HG03520 (cell line): ENCODE data around the gene OSTC.

Experiments used
- ATAC-seq: cut with Tn5 transposase; IDR thresholded peaks from one replicate; pipeline ENCODE4 v1.9.1; 2021; ENCODE audit warnings: mild to moderate bottlenecking, moderate library complexity; ENCODE audit not compliant: unreplicated experiment

Gene OSTC

GRCh38 chr4:108644237-108644636, 6.2 kb upstream of the OSTC start:
- no peak for ATAC-seq

- ATAC-seq: no peak
These were observed 3.7 kb upstream of the OSTC start for GRCh38 chr4:108646706-108647105.

- peak; percentile 5 for ATAC-seq
These were observed 562 bp upstream of the OSTC start for GRCh38 chr4:108649863-108650211.

- peak; percentile 29 for ATAC-seq
These were observed 804 bp downstream of the OSTC start for GRCh38 chr4:108651014-108651791.

- ATAC-seq: no peak
These were observed 12.2 kb downstream of the OSTC start for GRCh38 chr4:108662629-108663028.

GRCh38 chr4:108674356-108674977, 24.1 kb downstream of the OSTC start:
- ATAC-seq: no peak

GRCh38 chr4:108681321-108681809, 31.0 kb downstream of the OSTC start:
- ATAC-seq: no peak

GRCh38 chr4:108683479-108683878, 33.1 kb downstream of the OSTC start:
- no peak for ATAC-seq

- no peak for ATAC-seq
These were observed 34.8 kb downstream of the OSTC start for GRCh38 chr4:108685036-108685686.

GRCh38 chr4:108690738-108691137, 40.3 kb downstream of the OSTC start:
- ATAC-seq: no peak

GRCh38 chr4:108693211-108693610, 42.8 kb downstream of the OSTC start:
- no peak for ATAC-seq

GRCh38 chr4:108693819-108694218, 43.4 kb downstream of the OSTC start:
- ATAC-seq: no peak

- ATAC-seq: no peak
These were observed 44.0 kb downstream of the OSTC start for GRCh38 chr4:108694423-108694822.

GRCh38 chr4:108695062-108695461, 44.7 kb downstream of the OSTC start:
- no peak for ATAC-seq

GRCh38 chr4:108696160-108696559, 45.8 kb downstream of the OSTC start:
- ATAC-seq: no peak

- ATAC-seq: no peak
These were observed 49.8 kb downstream of the OSTC start for GRCh38 chr4:108700081-108700757.

- no peak for ATAC-seq
These were observed 52.6 kb downstream of the OSTC start for GRCh38 chr4:108702960-108703359.

- ATAC-seq: no peak
These were observed 53.0 kb downstream of the OSTC start for GRCh38 chr4:108703370-108703769.

GRCh38 chr4:108703966-108704365, 53.6 kb downstream of the OSTC start:
- no peak for ATAC-seq

GRCh38 chr4:108706289-108706688, 55.9 kb downstream of the OSTC start:
- ATAC-seq: no peak

GRCh38 chr4:108709234-108709633, 58.8 kb downstream of the OSTC start:
- ATAC-seq: no peak
